Fibroblast of pulmonary artery (primary cell): ENCODE data around the gene PITX1.
"Not testable (repeated sequence)": the region's sequence is repeated elsewhere in the genome, so short reads cannot be mapped to it uniquely, and the experiment has no call there.

Source experiments
- DNase-seq: peaks from one replicate; pipeline ENCODE4 v3.0.0-alpha.2; 2010; ENCODE audit warnings: low read depth
- H3K4me3 ChIP-seq: replicated peaks from 2 replicates; pipeline ENCODE4 v1.5.1; 2011; ENCODE audit warnings: low read depth, mild to moderate bottlenecking, control low read depth, low read length, moderate library complexity
- CTCF ChIP-seq: IDR thresholded peaks from 2 replicates; pipeline ENCODE4 v1.5.1; 2011; ENCODE audit warnings: mild to moderate bottlenecking, control low read depth, low read length, inconsistent platforms; ENCODE audit errors: missing control alignments

The PITX1 gene

GRCh38 chr5:134993161-134993560 is 40.9 kb downstream of the PITX1 start:
- no peak for TF ChIP-seq CTCF
- no peak for DNase-seq
- H3K4me3 ChIP-seq, result no peak overlapping the region

DNA sequence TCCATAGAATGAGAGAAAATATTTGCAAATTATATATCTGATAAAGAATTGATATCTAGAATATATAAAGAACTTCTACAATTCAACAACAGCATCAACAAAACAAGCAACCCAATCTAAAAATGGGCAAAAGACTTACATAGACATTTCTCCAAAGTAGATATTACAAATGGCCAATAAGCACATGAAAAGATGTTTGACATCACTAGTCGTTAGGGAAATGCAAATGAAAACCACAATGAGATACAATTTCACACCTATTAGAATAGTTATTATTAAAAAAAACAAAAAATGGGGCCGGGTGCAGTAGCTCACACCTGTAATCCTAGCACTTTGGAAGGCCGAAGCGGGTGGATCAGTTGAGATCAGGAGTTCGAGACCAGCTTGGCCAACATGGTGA is 41.9 kb downstream of the PITX1 start:
- no peak for DNase-seq

GRCh38 chr5:134990183-134990582 is 43.8 kb downstream of the PITX1 start:
- not testable (repeated sequence) for H3K4me3 ChIP-seq, DNase-seq

More for the DNA sequence above, 41.9 kb downstream of the PITX1 start:
- no peak overlapping the region for H3K4me3 ChIP-seq
- no peak for TF ChIP-seq CTCF

DNA sequence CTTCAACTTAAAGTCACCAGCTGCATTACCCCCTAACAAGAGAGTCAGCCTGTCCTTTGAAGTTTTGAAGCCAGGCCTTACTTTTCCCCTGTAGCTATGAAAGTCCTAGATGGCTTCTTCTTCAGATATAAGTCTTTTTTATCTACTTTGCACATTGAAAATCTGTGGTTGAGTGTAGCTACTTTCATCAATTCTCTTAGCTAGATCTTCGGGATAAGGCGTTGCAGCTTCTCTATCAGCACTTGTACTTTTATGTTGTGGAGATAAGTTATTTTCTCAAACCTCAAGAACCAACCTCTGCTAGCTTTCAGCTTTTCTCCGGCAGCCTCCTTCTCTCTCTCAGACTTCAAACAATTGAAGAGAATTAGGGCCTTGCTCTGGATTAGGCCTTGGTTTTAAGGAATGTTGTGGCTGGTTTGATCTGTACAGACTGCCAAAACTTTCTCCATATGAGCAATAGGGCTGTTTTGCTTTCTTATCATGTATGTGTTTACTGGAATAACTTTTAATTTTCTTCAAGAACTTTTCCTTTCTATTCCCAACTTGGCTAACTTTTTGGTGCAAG is 44.7 kb downstream of the PITX1 start:
- H3K4me3 ChIP-seq, result no peak overlapping the region
- peak; percentile 10 for DNase-seq
- no peak for TF ChIP-seq CTCF

DNA sequence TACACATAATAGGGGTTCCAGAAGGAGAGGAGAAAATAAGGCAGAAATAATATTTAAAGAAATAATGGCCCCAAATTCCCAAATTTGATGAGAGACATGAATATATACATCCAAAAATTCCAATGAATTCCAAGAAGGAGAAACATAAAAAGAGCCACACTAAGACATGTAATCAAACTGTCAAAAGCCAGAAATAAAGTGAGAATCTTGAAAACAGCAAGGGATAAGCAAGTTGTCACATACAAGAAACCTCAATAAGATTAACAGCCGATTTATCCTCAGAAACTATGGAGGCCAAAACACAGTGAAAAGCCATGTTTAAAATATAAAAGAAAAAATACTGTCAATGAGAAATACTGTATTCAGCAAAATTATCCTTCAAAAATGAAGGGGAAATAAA is 51.8 kb downstream of the PITX1 start:
- no peak for TF ChIP-seq CTCF
- no peak for DNase-seq
- no peak overlapping the region for H3K4me3 ChIP-seq

DNA sequence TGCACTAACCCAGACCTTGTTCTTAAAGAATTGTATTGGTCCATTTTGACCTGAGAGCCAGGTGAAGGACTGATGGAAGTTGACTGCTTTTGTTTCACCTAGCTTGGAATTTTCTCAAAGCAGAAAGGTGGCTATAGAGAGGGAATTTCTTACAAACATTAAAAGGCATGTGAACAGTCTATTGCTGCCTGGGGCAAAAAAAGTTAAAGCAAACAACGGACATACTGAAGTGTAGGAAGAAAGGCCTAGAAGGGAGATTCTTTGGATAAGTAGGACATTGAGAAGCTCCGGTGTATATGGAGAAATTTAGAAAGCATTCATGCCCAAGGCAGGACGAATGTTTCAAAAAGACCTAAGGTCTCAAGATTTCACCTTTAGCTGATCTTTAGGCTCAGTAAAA is 54.6 kb downstream of the PITX1 start:
- TF ChIP-seq CTCF, result no peak
- H3K4me3 ChIP-seq, result no peak overlapping the region
- DNase-seq, result no peak
